WERI-Rb-1 (cell line): ENCODE data around the gene PTPRH.
"Not testable (repeated sequence)": the region's sequence is repeated elsewhere in the genome, so short reads cannot be mapped to it uniquely, and the experiment has no call there.

Experiments
- DNase-seq: peaks from one replicate; pipeline ENCODE4 v3.0.0-alpha.2; 2020
- H3K27ac ChIP-seq: fragments of 250-450 bp; sonication (Bioruptor Pico); 2 replicates; pipeline ENCODE4 v1.5.1; 2020; ENCODE audit warnings: mild to moderate bottlenecking, moderate library complexity
- H3K27me3 ChIP-seq: fragments of 250-450 bp; sonication (Bioruptor Pico); 2 replicates; pipeline ENCODE4 v1.5.1; 2021; ENCODE audit warnings: mild to moderate bottlenecking, low read depth, moderate library complexity; ENCODE audit not compliant: insufficient read depth, severe bottlenecking
- H3K36me3 ChIP-seq: fragments of 250-450 bp; sonication (Bioruptor Pico); 2 replicates; pipeline ENCODE4 v1.5.1; 2020; ENCODE audit warnings: mild to moderate bottlenecking, moderate library complexity
- H3K4me3 ChIP-seq: 2 replicates; pipeline ENCODE4 v1.5.1; 2011; ENCODE audit warnings: low read depth, mild to moderate bottlenecking, control low read depth, low read length
- H3K9me3 ChIP-seq: fragments of 250-450 bp; sonication (Bioruptor Pico); 2 replicates; pipeline ENCODE4 v1.5.1; 2021; ENCODE audit warnings: mild to moderate bottlenecking, moderate library complexity; ENCODE audit not compliant: severe bottlenecking
- TF ChIP-seq, protein P1 (sequence below): IDR thresholded peaks from 2 replicates; pipeline ENCODE4 v1.5.1; 2011; ENCODE audit warnings: low read depth, mild to moderate bottlenecking, control low read depth, inconsistent platforms, low read length

The PTPRH gene

DNA sequence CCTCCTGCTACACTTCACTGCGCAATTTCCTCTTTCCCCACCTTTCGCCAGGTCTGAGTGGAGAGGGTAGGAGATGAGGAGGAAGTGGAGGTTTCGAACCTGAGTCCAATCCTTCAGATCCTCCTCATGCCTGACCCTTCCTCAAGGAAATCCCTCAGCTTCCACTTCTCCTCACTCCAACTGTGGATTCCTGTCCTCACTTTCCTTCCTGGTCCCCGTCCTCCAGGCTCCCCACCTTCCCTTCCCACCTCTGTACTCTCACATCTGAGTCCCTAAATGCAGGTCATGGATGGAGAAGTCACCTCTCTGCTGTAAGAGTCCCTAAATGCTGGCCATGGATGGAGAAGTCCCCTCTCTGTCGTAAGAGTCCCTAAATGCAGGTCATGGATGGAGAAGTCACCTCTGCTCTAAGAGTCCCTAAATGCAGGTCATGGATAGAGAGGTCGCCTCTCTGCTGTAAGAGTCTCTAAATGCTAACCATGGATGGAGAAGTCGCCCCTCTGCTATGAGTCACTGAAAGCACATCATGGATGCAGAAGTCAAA, 16.2 kb upstream of the PTPRH start:
- Histone ChIP-seq H3K27me3 (no peaks in the 10 kb centered on the region), H3K4me3 (no peak overlapping the region), H3K9me3 (peaks cover 2% of the 10 kb centered on the region), H3K27ac (no peak overlapping the region), H3K36me3 (peaks cover 21% of the 10 kb centered on the region)
- TF ChIP-seq, protein P1, sequence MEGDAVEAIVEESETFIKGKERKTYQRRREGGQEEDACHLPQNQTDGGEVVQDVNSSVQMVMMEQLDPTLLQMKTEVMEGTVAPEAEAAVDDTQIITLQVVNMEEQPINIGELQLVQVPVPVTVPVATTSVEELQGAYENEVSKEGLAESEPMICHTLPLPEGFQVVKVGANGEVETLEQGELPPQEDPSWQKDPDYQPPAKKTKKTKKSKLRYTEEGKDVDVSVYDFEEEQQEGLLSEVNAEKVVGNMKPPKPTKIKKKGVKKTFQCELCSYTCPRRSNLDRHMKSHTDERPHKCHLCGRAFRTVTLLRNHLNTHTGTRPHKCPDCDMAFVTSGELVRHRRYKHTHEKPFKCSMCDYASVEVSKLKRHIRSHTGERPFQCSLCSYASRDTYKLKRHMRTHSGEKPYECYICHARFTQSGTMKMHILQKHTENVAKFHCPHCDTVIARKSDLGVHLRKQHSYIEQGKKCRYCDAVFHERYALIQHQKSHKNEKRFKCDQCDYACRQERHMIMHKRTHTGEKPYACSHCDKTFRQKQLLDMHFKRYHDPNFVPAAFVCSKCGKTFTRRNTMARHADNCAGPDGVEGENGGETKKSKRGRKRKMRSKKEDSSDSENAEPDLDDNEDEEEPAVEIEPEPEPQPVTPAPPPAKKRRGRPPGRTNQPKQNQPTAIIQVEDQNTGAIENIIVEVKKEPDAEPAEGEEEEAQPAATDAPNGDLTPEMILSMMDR: no peak
- DNase-seq: no peak

DNA sequence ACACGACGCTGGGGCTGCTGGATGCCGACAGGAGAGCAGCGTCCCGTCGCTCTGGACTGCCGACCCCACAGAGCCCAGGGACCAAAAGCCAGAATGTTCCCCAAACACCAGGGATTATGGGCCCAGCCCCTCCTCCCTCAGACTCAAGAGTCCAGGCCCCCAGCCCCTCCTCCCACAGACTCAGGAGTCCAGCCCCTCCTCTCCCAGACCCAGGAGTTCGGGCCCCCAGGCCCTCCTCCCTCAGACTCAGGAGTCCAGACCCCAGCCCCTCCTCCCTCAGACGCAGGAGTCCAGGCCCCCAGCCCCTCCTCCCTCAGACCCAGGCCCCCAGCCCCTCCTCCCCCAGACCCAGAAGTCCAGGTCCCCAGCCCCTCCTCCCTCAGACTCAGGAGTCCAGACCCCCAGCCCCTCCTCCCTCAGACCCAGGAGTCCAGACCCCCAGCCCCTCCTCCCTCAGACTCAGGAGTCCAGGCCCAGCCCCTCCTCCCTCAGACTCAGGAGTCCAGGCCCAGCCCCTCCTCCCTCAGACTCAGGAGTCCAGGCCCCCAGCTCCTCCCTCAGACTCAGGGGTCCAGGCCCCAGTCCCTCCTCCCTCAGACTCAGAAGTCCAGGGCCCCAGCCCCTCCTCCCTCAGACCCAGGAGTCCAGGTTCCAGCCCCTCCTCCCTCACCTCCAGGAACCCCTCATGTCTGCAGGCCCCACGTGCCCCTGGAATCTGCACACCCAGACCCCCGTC, 15.5 kb upstream of the PTPRH start:
- H3K36me3 ChIP-seq: peaks cover 20% of the 10 kb centered on the region
- not testable (repeated sequence) for H3K27me3 ChIP-seq, DNase-seq, H3K4me3 ChIP-seq, H3K27ac ChIP-seq, H3K9me3 ChIP-seq

- Histone ChIP-seq H3K36me3 (peaks cover 17% of the 10 kb centered on the region), H3K27ac (no peak overlapping the region), H3K9me3 (peaks cover 6% of the 10 kb centered on the region), H3K4me3 (no peak overlapping the region), H3K27me3 (no peaks in the 10 kb centered on the region)
- TF ChIP-seq, protein P1: no peak
- DNase-seq: no peak
Observed at GRCh38 chr19:55224038-55224665, 14.9 kb upstream of the PTPRH start.

GRCh38 chr19:55223291-55224037, 14.2 kb upstream of the PTPRH start:
- H3K9me3 ChIP-seq: peaks cover 6% of the 10 kb centered on the region
- peaks cover 17% of the 10 kb centered on the region for H3K36me3 ChIP-seq
- TF ChIP-seq, protein P1: no peak
- H3K27ac ChIP-seq: no peak overlapping the region
- H3K4me3 ChIP-seq: no peak overlapping the region
- H3K27me3 ChIP-seq: no peaks in the 10 kb centered on the region
- no peak for DNase-seq

DNA sequence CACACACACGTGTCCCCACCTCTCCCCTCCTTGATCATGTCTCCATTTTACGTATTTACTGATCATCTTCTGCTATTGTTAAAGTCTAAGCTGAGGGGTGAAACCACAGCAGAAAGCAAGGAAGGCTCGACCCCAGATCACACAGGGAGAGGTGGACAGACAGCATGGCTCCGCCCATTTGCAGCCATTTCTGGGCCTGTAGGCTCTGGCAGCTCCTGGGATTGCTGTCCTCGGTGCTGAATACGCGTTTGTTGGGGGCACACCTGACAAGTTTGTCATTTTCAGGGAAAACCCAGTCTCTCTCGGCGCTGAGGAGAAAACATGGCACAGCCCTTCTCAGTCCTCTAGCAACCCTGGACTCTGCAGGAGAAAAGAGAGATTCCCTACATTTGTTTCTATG, 11.2 kb upstream of the PTPRH start:
- Histone ChIP-seq H3K9me3 (peaks cover 12% of the 10 kb centered on the region), H3K27me3 (no peaks in the 10 kb centered on the region), H3K36me3 (peaks cover 5% of the 10 kb centered on the region; the same call in 1 of the 2 replicates), H3K4me3 (no peak overlapping the region), H3K27ac (no peak overlapping the region)
- TF ChIP-seq, protein P1: no peak
- DNase-seq: no peak
